ENCODE data around the gene FDXR.

The FDXR gene

DNA sequence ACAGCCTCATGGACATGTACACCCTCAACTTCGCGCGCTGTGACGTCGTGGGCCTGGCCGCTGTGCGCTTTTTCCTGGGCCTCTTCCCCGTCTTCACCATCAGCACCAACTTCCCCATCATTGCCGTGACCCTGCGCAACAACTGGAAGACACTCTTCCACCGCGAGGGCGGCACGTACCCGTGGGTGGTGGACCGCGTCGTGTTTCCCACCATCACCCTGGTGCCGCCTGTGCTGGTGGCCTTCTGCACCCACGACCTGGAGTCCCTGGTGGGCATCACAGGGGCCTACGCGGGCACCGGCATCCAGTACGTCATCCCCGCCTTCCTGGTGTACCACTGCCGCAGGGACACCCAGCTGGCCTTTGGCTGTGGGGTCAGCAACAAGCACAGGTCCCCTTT, 36.6 kb downstream of the FDXR start:
- Histone ChIP-seq H3K27me3 (replicated peaks; ENCODE audit: control insufficient read depth, insufficient read depth, low read length) (no peaks in the 10 kb centered on the region), H3K36me3 (ENCODE audit: control insufficient read depth, insufficient read depth, low read length) (peaks cover 9% of the 10 kb centered on the region), H3K4me3 (replicated peaks; ENCODE audit: low read depth, low read length) (no peak overlapping the region)
- no peak for DNase-seq (ENCODE audit: extremely low read depth, insufficient read length)
- no peak for TF ChIP-seq CTCF (IDR thresholded peaks at IDR 0.05; ENCODE audit: insufficient read depth, low read length, poor library complexity, severe bottlenecking)

DNA sequence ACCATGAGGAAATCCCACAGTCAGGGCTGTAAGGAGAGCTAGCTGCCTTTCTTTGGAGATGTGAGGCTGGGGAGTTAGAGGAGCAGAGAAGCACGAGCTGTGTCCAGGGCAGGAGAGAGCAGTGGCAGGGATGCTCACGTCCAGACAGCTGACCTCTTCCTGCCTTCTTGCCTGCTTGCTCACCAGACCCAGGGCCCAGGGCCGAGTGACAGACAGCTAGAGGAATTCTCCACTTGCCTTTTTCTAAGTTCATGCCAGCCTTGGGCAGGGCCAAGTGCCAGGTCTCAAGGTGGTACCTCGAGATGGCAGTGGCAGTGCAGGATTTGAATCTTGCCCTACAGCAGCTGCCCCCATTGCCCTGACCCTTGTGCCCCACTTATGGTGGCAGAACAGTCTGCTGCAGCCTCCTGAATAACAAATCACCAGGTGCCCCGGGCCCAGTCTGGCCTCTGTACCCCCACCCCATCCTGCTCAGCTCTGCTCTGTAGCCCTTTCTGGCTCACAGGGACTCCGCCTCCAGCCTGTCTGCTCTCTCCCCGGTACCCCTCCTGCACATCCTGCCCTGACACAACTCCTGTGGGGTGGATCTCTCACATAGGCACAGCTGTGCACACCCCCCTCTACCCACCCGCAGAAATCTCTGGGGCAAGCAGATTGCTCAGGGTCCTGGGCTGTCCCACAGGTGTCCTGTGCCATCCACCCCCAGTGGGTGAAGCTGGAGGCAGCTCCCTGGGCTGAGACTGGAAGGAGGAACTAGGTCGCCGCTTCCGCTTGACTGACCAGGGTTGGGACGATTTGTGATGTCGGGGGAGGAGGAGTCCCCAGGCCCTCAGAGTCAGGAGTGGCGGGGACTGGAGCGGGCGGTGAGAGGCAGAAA, 39.1 kb downstream of the FDXR start:
- TF ChIP-seq CTCF (IDR thresholded peaks at IDR 0.05; ENCODE audit: insufficient read depth, low read length, poor library complexity, severe bottlenecking) = no peak
- Histone ChIP-seq H3K4me3 (replicated peaks; ENCODE audit: low read depth, low read length) (no peak overlapping the region), H3K36me3 (ENCODE audit: control insufficient read depth, insufficient read depth, low read length) (peaks cover 9% of the 10 kb centered on the region), H3K27me3 (replicated peaks; ENCODE audit: control insufficient read depth, insufficient read depth, low read length) (no peaks in the 10 kb centered on the region)
- no peak for DNase-seq (ENCODE audit: extremely low read depth, insufficient read length)

DNA sequence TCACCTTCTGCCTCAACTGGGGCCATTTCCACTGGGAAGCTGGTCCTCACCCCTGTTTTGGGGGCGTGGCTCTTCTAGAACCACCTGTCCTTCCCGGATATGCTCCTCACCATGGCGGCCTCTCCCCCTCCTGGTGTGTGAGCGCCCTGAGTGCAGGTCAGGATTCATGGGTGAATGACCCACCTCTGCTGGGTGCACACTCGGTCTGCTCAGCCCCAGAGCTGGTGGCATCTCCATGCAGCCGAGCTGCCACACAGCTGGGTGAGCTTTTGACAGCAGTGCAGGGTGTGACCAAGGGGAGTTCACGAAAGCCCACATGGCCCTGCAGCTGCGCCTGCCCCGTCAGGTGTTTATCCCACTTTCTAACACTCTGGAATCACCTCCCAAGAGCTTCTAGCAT, 40.4 kb downstream of the FDXR start:
- H3K27me3 ChIP-seq (replicated peaks; ENCODE audit: control insufficient read depth, insufficient read depth, low read length) = no peaks in the 10 kb centered on the region
- DNase-seq (ENCODE audit: extremely low read depth, insufficient read length) = no peak
- TF ChIP-seq CTCF (IDR thresholded peaks at IDR 0.05; ENCODE audit: insufficient read depth, low read length, poor library complexity, severe bottlenecking) = no peak
- no peak overlapping the region for H3K4me3 ChIP-seq (replicated peaks; ENCODE audit: low read depth, low read length)
- peaks cover 8% of the 10 kb centered on the region for H3K36me3 ChIP-seq (ENCODE audit: control insufficient read depth, insufficient read depth, low read length)

- no peak for TF ChIP-seq CTCF (IDR thresholded peaks at IDR 0.05; ENCODE audit: insufficient read depth, low read length, poor library complexity, severe bottlenecking)
- DNase-seq (ENCODE audit: extremely low read depth, insufficient read length) = no peak
- no peak overlapping the region for H3K4me3 ChIP-seq (replicated peaks; ENCODE audit: low read depth, low read length)
These were observed 41.2 kb downstream of the FDXR start for GRCh38 chr17:74831444-74832146.

DNA sequence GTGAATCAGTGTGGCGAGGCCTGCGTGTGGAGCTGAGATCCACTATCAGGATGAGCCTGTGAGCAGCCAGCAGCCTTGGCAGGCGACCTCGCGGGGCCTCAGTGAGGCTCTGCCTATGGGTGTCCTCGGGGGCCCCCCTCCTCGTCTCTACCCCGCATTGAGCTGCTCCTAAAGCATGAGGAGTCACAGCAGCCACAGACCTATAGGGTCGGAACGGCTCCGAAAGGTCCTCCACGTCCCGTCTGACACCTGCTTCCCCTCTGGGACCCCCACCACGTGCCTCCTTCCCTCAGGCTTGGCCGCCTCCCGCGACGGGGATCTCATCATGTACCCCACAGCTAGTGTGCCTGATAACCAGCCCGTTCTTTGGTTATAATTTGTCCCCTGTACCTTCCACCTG, 41.9 kb downstream of the FDXR start:
- TF ChIP-seq CTCF (IDR thresholded peaks at IDR 0.05; ENCODE audit: insufficient read depth, low read length, poor library complexity, severe bottlenecking) = no peak
- DNase-seq (ENCODE audit: extremely low read depth, insufficient read length) = no peak
- H3K27me3 ChIP-seq (replicated peaks; ENCODE audit: control insufficient read depth, insufficient read depth, low read length) = no peaks in the 10 kb centered on the region
- no peak overlapping the region for H3K4me3 ChIP-seq (replicated peaks; ENCODE audit: low read depth, low read length)
- H3K36me3 ChIP-seq (ENCODE audit: control insufficient read depth, insufficient read depth, low read length) = no peaks in the 10 kb centered on the region; the same call in none of the 2 replicates

More at GRCh38 chr17:74831444-74832146, 41.2 kb downstream of the FDXR start:
- H3K36me3 ChIP-seq (ENCODE audit: control insufficient read depth, insufficient read depth, low read length) = peaks cover 4% of the 10 kb centered on the region
- no peaks in the 10 kb centered on the region for H3K27me3 ChIP-seq (replicated peaks; ENCODE audit: control insufficient read depth, insufficient read depth, low read length)

All from GM06990 (cell line).